HL-60 (cell line): ENCODE results near the gene ALG12.

Source experiments
- DNase-seq, 2 experiments: peaks; one replicate each; pipeline ENCODE4 v3.0.0-alpha.2; 2010 to 2020; ENCODE audit warnings: low read depth in 1 of 2, low spot score in 1 of 2
- H3K27ac ChIP-seq: fragments of 250-450 bp; sonication (Bioruptor Pico); replicated peaks from 2 replicates; pipeline ENCODE4 v1.5.1; 2020; ENCODE audit warnings: mild to moderate bottlenecking, moderate library complexity
- H3K27me3 ChIP-seq: fragments of 250-450 bp; sonication (Bioruptor Pico); 2 replicates; pipeline ENCODE4 v1.5.1; 2021; ENCODE audit warnings: mild to moderate bottlenecking, moderate library complexity; ENCODE audit not compliant: insufficient read depth, poor library complexity, severe bottlenecking
- H3K4me3 ChIP-seq: replicated peaks from 2 replicates; pipeline ENCODE4 v1.5.1; 2011; ENCODE audit warnings: mild to moderate bottlenecking, control low read depth, low read length; ENCODE audit not compliant: insufficient read depth
- GABPA ChIP-seq: IDR thresholded peaks from 2 replicates; pipeline ENCODE4 v1.6.1; 2012; ENCODE audit warnings: low read depth
- POLR2AphosphoS5 ChIP-seq: IDR thresholded peaks from 2 replicates; pipeline ENCODE4 v1.6.1; 2012; ENCODE audit warnings: low read depth
- SPI1 ChIP-seq: IDR thresholded peaks from 2 replicates; pipeline ENCODE4 v1.6.1; 2012; ENCODE audit warnings: low read depth, mild to moderate bottlenecking, borderline replicate concordance
- TF ChIP-seq, protein P1 (sequence below): IDR thresholded peaks from 2 replicates; pipeline ENCODE4 v1.6.1; 2012; ENCODE audit warnings: low read depth; ENCODE audit not compliant: insufficient replicate concordance
- TF ChIP-seq, protein P2 (sequence below): IDR thresholded peaks from one replicate; pipeline ENCODE4 v1.5.1; 2011; ENCODE audit warnings: low read length, control low read depth, inconsistent platforms; ENCODE audit not compliant: insufficient read depth

The ALG12 gene

DNA sequence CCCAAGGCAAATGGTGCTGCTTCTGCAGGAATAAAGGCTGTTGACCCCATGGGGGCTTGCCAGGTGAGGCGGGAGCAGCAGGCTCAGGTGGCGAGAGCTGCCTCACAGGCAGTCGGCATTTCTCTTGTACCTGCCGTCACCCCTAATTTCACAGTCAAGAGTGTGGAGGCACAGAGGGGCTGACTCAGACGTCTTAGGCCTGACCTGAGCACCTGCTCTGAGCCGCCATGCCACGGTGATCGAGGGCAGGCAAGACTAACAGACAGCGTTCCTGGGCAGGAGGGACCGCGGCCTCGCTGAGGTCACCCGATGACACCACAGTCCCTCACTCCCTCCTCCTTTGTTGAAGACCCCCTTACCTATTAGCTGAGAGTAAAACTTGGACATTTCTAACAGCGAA, 5.2 kb downstream of the ALG12 start:
- Histone ChIP-seq H3K27me3 (no peaks in the 10 kb centered on the region), H3K4me3 (no peak overlapping the region), H3K27ac (no peak overlapping the region)
- TF ChIP-seq SPI1 (no peak), GABPA (no peak), POLR2AphosphoS5 (no peak)
- TF ChIP-seq, protein P1, sequence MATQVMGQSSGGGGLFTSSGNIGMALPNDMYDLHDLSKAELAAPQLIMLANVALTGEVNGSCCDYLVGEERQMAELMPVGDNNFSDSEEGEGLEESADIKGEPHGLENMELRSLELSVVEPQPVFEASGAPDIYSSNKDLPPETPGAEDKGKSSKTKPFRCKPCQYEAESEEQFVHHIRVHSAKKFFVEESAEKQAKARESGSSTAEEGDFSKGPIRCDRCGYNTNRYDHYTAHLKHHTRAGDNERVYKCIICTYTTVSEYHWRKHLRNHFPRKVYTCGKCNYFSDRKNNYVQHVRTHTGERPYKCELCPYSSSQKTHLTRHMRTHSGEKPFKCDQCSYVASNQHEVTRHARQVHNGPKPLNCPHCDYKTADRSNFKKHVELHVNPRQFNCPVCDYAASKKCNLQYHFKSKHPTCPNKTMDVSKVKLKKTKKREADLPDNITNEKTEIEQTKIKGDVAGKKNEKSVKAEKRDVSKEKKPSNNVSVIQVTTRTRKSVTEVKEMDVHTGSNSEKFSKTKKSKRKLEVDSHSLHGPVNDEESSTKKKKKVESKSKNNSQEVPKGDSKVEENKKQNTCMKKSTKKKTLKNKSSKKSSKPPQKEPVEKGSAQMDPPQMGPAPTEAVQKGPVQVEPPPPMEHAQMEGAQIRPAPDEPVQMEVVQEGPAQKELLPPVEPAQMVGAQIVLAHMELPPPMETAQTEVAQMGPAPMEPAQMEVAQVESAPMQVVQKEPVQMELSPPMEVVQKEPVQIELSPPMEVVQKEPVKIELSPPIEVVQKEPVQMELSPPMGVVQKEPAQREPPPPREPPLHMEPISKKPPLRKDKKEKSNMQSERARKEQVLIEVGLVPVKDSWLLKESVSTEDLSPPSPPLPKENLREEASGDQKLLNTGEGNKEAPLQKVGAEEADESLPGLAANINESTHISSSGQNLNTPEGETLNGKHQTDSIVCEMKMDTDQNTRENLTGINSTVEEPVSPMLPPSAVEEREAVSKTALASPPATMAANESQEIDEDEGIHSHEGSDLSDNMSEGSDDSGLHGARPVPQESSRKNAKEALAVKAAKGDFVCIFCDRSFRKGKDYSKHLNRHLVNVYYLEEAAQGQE, result no peak
- TF ChIP-seq, protein P2, sequence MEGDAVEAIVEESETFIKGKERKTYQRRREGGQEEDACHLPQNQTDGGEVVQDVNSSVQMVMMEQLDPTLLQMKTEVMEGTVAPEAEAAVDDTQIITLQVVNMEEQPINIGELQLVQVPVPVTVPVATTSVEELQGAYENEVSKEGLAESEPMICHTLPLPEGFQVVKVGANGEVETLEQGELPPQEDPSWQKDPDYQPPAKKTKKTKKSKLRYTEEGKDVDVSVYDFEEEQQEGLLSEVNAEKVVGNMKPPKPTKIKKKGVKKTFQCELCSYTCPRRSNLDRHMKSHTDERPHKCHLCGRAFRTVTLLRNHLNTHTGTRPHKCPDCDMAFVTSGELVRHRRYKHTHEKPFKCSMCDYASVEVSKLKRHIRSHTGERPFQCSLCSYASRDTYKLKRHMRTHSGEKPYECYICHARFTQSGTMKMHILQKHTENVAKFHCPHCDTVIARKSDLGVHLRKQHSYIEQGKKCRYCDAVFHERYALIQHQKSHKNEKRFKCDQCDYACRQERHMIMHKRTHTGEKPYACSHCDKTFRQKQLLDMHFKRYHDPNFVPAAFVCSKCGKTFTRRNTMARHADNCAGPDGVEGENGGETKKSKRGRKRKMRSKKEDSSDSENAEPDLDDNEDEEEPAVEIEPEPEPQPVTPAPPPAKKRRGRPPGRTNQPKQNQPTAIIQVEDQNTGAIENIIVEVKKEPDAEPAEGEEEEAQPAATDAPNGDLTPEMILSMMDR, result no peak
- DNase-seq, result no peak

DNA sequence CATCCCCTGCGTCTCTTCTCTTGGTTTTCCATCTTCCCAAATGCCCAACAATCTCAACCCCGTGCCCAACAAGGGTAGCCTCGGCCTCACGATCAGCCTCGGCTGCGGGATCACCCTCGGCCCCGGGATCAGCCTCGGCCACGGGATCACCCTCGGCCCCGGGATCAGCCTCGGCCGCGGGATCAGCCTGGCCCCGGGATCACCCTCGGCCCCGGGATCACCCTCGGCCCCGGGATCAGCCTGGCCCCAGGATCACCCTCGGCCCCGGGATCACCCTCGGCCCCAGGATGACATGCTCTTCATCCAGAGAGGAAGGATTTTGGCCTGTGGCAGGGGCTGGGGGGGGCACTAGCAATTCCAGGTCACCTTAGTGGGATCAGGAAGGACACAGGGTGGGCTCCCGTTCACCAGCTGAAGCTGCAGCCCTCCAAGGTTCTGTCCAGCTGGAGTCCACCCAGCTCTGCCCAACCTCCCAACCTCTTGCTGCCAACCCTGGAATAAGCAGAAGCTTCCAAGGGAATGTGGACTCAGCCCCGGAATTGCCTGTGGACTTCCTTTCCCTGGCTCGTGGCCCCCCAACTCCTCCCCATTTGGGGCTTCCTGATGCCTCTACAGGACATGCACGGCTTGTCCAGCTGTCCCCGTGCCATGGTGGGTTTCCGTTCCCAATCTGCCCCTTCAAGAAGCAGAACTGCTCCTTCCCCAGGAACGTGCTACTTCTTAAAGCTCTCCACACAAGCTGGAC, 6.2 kb downstream of the ALG12 start:
- Histone ChIP-seq H3K4me3 (no peak overlapping the region), H3K27ac (no peak overlapping the region), H3K27me3 (no peaks in the 10 kb centered on the region)
- TF ChIP-seq, protein P2, result no peak
- TF ChIP-seq, protein P1, result no peak
- no peak for TF ChIP-seq GABPA
- TF ChIP-seq SPI1, result no peak
- TF ChIP-seq POLR2AphosphoS5, result no peak
- DNase-seq, result no peak

DNA sequence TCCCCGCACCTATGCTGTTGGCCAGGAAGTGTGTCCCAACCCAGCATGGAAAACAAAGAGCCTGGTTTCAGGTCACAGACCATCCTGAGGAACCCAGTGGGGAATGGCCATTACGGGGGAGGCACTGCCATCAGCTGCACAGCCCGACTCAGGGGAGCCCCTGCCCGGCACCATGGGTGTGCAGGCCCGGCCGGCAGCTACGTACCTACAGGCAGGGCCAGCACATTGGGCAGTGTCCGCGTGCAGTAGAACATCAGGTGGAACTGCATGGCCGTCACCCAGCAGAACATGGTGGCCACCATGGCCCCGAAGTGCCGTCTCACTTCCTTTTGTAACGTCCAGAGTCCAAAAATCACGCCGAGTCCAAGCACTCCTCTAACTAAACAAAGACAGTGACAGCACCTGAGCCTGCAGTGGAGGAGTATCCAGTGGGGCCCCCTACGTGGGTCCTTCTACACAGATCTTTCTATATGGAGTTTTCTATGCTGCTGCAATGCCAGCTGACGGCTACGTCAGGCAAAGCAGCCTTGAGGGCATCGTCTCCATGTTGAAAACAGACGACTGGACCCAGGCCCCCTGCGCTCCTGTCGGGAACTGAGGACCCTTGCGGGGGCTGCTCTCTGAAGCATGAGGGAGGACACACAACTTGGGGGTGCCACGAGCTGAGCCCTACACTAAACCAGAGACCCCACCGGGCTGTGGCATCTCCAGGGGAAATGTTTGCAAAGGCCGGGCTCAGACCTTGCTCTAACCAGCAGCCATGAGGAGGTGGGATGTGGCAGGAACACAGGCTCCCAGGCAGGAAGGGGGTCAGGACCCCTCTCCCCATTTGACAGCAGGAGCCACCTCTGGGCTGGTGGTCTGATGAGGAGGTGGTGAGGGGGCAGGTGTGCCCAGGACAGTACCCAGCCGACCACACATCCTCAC, 7.7 kb downstream of the ALG12 start:
- Histone ChIP-seq H3K27me3 (no peaks in the 10 kb centered on the region), H3K27ac (no peak overlapping the region)

More for the DNA sequence above, 7.7 kb downstream of the ALG12 start:
- no peak overlapping the region for H3K4me3 ChIP-seq
- no peak for DNase-seq
- TF ChIP-seq, protein P2, result no peak
- TF ChIP-seq GABPA, result no peak
- TF ChIP-seq, protein P1, result no peak
